GM12892 (cell line): ENCODE measurements around the gene OR52N2. TPM values are rescaled to one million over a fixed set of nuclear protein-coding genes. Genes with fewer than 3 reads are reported as not detected.

ENCODE experiments used
- DNase-seq: peaks from one replicate; pipeline ENCODE4 v3.0.0; 2011; ENCODE audit not compliant: insufficient read length
- FAIRE-seq: peaks from 2 replicates; lab custom pipeline; 2011; peaks lifted over from hg19 to GRCh38; lab: Jason Lieb, UNC
- POLR2A ChIP-seq: IDR thresholded peaks from 2 replicates; pipeline ENCODE4 v1.6.1; 2011; ENCODE audit warnings: low read depth, low read length, control low read depth
- POLR2AphosphoS5 ChIP-seq: IDR thresholded peaks from 2 replicates; pipeline ENCODE4 v1.6.1; 2011; ENCODE audit warnings: low read depth, low read length, control low read depth
- TAF1 ChIP-seq: IDR thresholded peaks from 2 replicates; pipeline ENCODE4 v1.6.1; 2011; ENCODE audit warnings: low read depth, mild to moderate bottlenecking, control low read depth, low read length, borderline replicate concordance
- polyA plus RNA-seq: library from polyadenylated mRNA; unstranded; fragments of >200 nt; gene quantifications from one replicate; pipeline ENCODE4 v1.2.1, GENCODE V29; 2012; ENCODE audit warnings: missing spikeins, inconsistent platforms; ENCODE audit not compliant: missing spikeins

The OR52N2 gene
- not detected for polyA plus RNA-seq

- no peak for DNase-seq
- no peak for TF ChIP-seq POLR2AphosphoS5
- TF ChIP-seq TAF1: no peak
- TF ChIP-seq POLR2A: no peak
- FAIRE-seq: peak; percentile 98
These were observed at the start of gene OR52N2 for GRCh38 chr11:5808500-5809121. OR52N2 (plus strand) TSS chr11:5808924; CDS start chr11:5820336, 11,412 bp downstream.

DNA sequence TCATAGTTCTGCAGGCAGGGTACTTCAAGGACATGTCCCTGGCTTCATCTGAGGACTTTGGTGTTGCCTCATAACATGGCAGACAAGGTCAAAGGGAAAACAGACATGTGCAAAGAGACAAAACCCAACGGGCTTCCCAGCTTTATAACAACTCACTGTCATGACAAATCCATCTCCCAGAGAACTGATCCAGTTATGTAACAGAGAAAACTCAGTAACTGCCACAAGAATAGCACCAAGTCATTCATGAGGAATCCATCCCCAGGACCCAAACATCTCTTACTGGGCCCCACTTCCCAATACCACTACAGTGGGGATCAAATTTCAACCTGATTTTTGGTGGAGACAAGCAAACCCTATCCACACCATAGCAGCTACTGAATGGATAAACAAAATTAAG lies 41.7 kb upstream of the OR52N2 start:
- peak; percentile 40 for FAIRE-seq
- DNase-seq: no peak
- TF ChIP-seq POLR2A (no peak), TAF1 (no peak), POLR2AphosphoS5 (no peak)

DNA sequence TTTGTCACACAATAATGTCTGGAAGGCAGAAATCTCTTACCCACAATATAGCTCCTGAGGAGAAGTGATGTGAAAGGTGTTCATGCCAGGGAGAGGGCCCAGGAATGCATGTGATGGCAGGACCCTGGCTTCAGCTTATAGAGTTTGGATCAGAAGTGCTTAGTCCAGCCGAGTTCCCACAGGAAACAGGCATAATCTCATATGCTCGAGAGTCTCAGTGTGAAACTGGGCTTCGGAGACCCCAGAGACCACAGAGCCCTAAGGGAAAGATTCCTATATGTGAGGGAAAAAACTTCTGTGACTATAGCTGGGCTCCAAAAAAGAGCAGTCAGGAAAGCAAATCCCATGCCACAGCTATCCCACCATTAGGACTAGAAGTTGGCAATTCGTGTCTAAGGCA lies 25.5 kb upstream of the OR52N2 start, which contains the start of gene OR52N5:
Gene OR52N5 (minus strand): TSS at position 101 of the 400 bp plus-strand sequence. CDS start 4,721 bp downstream, outside the sequence.
- TF ChIP-seq POLR2A (no peak), POLR2AphosphoS5 (no peak), TAF1 (no peak)
- no peak for DNase-seq
- FAIRE-seq: no peak

DNA sequence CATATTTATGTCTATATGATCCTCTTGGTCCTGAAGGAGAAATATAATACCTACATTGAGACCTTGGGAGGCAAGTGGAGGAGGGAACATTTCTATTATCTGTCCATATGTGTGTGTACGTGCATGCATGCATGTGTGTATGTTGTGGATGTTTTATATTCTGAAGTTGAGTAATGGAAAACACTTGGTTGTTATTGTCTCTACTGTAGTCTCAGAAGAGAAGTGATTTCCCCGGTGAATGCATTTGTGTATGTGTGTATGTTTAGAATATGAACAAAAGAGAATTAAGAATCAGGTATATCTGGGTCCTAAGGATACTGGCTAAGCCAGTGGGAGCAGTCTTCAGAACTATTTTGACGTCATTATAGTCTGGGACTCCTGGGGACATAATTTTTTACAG lies 17.6 kb upstream of the OR52N2 start, which contains the start of gene OR52N1:
Gene OR52N1 (minus strand): TSS at position 101 of the 400 bp plus-strand sequence. CDS start 2,449 bp downstream, outside the sequence.
- no peak for DNase-seq
- TF ChIP-seq TAF1 (no peak), POLR2AphosphoS5 (no peak), POLR2A (no peak)
- no peak for FAIRE-seq

DNA sequence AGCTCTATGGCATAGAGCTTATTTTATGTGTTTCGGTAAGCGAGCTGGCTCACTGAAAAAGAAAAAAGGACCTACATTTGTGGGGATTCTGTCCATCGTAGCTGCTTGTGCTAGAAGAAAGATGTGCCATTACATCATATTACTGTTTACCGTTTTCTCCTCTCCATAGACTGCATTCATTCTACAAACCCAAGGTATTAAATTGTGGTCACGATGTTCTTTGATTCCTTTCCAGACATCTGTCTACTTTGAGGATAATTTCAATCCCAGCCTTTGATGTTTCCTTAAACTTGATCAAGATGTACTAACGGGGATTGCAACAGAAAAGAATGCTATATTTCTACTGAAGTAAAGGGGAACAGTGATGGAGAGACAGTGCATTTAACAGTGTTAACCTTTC lies 12.2 kb upstream of the OR52N2 start:
- FAIRE-seq (no peak), DNase-seq (no peak)
- TF ChIP-seq POLR2A: no peak
- no peak for TF ChIP-seq TAF1
- no peak for TF ChIP-seq POLR2AphosphoS5

GRCh38 chr11:5803982-5804381 lies 4.7 kb upstream of the OR52N2 start:
- DNase-seq: no peak
- TF ChIP-seq POLR2AphosphoS5: no peak
- TF ChIP-seq TAF1: no peak
- FAIRE-seq: no peak

DNA sequence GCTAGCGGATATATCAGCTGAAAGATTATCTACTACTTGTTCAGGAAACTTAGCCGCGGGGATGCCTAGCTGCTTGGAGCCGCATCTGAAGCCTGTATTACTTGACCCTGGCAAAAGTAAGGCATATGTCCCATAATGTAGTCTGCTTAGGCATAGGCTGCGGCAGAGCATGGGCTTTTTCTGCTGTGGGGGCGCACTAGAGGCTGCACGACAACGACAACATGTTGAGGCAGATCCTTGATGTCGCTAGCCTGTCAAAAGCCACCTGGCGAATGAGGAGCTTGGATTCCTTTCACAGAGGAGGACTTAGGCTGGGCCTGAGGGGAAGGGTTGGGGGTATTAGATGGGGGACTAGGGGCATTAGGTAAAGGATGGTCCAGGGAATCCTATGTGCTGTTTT lies 1.1 kb upstream of the OR52N2 start:
- DNase-seq: no peak
- TF ChIP-seq POLR2AphosphoS5 (no peak), POLR2A (no peak)
- FAIRE-seq: peak; percentile 42

- no peak for FAIRE-seq
- TF ChIP-seq POLR2AphosphoS5 (no peak), POLR2A (no peak), TAF1 (no peak)
- DNase-seq: no peak
These were observed 397 bp downstream of the OR52N2 start for GRCh38 chr11:5809122-5809519.

- FAIRE-seq (peak; percentile 66), DNase-seq (no peak)
- no peak for TF ChIP-seq POLR2AphosphoS5
- no peak for TF ChIP-seq POLR2A
- no peak for TF ChIP-seq TAF1
These were observed 1.4 kb downstream of the OR52N2 start for GRCh38 chr11:5809905-5810795.

DNA sequence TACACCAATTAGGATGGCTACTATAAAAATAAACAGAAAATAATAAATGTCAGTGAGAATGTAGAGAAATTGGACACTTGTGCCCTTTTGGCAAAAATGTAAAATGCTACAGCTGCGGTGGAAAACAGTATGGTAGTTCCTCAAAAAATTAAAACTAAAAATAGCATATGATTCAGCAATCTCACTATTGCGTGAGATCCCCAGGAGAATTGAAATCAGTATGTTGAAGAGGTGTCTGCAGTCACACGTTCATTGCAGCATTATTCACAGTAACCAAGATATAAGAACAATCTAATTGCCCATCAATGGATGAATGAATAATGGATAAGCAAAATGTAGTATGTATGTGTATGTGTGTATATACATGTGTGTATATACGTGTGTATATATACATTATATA lies 6.8 kb downstream of the OR52N2 start:
- no peak for DNase-seq
- TF ChIP-seq TAF1: no peak
- TF ChIP-seq POLR2A: no peak
- no peak for TF ChIP-seq POLR2AphosphoS5

DNA sequence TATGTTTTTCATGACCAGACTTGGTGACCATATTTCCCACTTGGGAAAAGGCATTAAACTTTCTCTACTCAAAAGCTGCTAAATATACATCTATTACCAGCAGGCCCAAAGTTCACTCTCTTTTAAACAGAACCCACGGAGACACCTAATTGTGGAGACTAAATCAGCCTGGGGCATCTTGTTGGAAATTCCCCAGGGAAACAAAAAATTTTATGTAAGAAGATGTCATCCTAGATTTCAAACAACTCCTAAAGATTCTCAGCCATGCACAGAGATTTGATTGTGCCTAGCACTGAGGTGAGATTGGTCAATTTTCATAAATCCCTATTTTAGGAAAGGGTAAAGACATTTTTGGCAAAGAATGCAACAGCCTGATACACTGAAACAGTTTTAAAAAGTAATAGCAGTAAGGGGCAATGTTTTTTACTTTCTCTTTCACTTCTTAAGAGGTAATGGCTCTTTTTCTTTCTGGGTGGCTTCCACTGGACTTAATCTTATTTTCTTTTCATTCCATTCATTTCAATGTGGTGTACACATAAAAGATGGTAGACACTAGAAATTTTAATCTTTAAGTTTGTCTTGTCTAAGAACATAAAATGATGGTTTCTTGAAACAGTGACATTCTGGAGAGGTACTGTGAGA lies 9.6 kb downstream of the OR52N2 start:
- no peak for TF ChIP-seq TAF1
- FAIRE-seq (no peak), DNase-seq (no peak)

More for the DNA sequence above, 6.8 kb downstream of the OR52N2 start:
- FAIRE-seq: no peak
